GM21367 (cell line): Measurements from ENCODE around the gene KCTD8.
"Not testable (repeated sequence)": the region's sequence is repeated elsewhere in the genome, so short reads cannot be mapped to it uniquely, and the experiment has no call there.

Source experiments
- ATAC-seq: cut with Tn5 transposase; IDR thresholded peaks from one replicate; pipeline ENCODE4 v1.9.1; 2021; ENCODE audit not compliant: unreplicated experiment

Gene KCTD8

DNA sequence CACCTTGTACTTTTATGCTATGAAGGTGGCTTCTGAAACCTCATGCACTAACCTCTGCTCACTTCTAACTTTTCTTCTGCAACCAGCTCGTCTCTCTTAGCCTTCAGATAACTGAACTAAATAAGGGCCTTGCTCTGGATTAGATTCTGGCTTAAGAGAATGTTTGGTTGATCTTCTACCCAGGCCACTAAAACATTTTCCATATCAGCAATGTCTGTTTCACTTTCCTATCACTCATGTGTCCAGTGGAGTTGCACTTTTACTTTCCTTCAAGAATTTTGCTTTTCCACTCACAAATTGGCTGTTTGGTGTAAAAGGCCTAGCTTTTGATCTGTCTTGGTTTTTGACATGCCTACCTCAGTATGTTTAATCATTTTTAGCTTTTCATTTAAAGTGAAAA lies 105.8 kb downstream of the KCTD8 start:
- ATAC-seq = no peak

DNA sequence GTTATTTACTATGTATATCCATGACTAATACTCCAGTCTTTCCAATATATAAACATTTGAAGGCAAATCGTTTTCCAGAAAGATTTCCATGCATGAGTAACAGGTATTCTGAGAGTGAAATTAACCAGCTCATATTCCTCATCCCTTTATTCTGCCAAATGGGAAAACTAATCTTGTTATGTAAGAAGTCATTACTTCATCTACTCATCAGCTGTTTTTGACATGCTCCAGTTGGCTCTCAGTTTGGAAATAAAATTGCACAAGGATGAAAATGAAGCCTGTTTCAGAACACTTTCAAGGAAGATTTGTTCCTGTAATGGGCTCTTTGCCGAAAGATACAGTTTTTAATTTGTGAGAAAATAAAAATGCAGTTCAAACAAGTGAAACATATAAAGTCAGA lies 121.9 kb downstream of the KCTD8 start:
- no peak for ATAC-seq

DNA sequence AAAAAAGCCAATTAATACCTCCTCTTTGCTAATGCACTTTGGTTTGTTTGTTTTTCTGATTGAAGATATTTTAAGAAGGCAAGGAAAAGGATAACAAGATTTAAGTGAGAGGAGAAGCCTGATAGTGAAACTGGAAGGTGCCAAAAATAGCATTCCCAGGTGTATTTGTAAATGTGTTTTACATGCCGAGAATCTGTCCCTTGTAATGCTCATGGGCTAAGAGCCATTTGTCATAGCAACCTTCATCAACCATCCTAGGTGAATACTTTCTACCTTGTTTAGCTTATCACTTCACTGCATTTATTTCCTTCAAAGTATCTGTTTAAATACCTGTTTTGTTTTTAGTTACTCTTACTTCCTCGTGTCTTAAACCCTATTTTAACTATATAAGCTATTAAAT lies 127.8 kb downstream of the KCTD8 start:
- no peak for ATAC-seq

DNA sequence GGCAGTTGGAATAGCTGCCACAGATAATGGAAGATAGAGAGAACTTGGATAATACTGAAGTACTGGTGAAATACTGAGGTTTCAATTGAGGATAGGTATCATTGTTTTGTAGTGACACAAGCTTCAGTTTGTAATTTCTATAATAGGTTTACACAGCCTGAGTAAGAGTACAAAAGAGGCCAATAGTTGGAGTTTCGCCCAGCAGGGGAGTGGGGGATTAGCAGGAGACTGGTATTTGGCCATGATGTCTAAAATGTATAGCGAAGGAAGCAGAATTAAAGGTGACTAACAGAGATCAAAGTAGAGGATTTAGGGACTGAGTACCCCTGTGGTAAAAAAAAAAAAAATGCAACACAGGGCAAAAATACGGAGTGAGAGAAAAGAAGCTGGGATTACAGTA lies 129.5 kb downstream of the KCTD8 start:
- ATAC-seq = no peak

DNA sequence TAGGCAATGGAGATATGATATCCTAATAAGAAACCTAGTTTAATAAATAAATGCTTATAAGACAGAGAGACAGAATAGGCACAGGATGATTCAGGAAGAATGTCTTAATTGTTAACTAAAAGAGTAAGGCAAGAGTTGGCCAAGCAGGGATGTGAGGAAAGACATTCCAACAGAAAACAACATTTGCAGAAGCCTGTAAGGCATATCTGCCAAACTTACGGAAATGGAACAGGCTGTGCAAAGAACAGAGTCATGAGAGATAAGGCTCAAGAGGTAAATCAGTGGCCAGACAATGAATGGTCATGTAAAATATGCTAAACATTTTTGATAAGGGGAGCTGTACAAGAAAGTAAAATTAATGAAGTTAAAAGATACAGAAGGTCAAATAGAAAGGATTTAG lies 134.9 kb downstream of the KCTD8 start:
- ATAC-seq = no peak

DNA sequence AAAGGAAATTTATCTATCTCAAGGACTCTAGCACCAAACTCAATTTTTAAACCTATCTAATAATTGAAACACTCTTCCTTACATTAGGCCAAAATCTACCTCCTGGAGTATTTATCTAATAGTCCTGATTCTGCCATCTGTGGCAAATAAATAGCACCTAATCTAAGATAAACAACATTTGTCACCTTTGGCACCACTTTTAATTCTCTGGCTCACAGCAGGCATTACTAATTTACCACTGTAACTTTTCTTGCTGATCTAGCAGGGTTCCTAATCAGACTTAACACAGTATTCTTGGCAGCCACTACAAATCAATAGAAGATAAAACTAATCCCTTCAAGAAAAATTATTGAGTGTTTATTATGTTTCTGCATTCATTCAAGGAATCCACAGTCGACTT lies 161.1 kb downstream of the KCTD8 start:
- no peak for ATAC-seq

DNA sequence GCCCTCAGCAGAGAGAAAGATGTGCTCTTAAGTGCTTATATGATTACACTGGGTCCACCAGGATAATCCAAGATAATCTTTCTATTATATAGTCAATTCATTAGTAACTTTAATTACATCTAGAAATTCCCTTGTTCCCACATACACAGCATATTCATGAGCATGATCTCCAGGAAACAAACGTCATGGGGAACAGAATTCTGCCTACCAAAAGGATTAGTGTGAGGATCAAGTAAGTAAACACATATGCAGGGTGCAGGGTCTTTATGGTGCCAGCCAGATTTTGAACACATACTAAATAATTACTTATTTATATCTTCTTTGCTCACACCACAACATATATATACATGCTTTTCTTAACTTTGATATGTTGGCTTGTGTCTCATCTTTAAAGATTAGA lies 169.1 kb downstream of the KCTD8 start:
- no peak for ATAC-seq

DNA sequence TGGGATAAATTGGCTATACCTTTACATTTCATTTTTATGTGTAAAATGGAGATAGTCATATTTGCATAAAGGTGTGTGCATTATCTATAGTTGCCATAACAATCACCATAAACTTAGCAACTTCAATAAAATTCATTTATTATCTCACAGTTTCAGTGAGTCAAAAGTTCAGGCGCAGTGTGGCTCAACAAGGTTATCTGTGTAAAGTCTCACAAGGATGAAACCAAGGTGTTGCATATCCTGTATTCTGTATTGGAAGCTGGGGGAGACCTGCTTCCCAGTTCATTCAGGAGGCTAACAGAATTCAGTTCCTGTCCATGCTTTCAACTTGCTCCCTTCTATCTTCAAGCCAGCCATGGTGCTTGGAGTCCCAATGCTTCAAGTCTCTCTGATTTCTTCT lies 169.5 kb downstream of the KCTD8 start:
- ATAC-seq = no peak

DNA sequence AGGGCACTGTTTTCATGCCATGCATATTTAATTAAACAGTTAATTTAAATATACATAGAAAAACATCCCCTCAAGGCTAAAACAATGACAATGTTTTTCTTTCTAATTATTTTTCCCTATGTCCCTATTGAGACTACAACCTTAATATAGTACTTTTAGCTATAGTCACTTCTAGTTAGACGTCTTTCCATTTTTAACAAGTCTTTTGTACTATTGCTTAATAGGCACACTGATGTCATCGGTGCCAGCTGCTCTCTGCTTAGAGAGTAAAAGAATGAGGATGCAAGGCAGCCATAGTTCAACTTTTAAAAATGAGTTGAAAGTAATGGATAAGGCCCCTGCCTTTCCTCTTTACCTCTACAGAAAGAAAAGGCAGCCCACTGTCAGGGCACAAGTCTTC lies 191.1 kb downstream of the KCTD8 start:
- no peak for ATAC-seq

DNA sequence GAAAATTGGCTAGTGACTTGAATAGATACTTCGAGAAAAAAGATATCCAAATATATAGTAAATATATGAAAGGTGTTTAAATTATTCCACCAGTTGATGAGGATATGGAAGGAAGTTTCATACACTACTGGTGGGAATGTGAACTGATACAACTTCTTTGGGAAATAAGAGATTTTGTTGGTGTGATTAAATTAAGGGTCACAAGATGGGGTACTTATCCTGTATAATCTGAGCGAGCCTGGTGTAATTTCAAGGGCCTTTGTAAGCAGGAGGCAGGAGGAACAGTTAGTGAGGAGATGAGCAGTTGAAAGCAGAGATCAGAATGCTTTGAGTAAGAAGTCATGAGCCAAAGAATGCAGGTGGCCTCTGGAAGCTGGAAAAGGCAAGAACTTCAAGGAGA lies 192.2 kb downstream of the KCTD8 start:
- ATAC-seq = no peak

DNA sequence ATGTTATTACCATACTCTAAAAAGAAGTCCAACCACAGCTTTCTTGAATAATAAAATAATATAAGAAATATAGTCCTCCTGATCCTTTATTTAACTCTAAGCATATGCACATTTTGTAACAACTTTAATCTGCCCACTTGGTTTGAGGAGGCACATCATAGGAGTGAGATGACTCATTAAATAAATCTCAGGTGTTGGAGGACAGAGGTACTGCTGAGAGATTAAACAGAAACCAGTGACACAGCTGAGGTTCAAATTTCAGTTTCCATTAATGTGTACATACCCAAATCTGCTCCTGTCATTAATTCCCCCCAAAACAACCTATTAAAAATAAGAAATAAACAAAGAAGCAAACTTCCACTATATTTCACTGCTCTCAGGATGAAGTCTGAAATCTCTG lies 211.0 kb downstream of the KCTD8 start:
- no peak for ATAC-seq

DNA sequence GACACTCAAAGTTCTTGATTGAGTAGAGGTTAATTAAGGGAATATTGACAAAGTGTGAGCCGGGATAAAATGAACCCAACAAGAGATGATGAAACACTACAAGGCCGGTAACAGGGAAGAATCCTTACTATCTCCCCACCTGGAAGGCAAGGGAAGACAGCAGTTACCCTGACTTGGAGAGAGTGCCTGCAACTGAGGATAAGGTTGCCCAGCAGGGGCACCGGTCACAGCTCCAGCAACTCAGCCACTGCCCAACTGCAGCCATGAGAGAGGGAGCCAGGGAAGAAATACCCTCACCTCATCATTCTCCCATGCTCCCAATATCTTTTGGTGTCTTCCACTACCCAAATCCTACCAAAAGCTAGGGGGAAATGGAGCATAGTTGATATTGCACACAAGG lies 212.7 kb downstream of the KCTD8 start:
- ATAC-seq = no peak

DNA sequence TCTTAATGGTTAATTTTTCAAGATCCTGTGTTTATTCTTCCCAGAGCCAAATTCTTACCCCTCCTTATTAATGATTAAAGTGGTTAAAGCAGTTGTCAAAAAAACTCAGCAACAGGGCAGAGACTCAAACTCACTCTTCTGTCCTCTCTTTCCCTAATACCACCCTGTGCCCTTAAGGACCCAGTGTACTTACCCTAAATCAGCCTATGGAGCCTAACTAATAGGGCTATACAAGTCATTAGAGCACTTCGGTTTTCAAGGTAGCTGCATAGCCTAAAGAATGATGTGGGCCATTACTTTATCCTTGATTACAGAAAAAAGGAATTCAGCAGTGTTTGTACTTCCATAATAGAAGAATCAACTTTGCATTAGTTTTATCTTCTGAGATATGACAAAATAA lies 216.3 kb downstream of the KCTD8 start:
- ATAC-seq = no peak

DNA sequence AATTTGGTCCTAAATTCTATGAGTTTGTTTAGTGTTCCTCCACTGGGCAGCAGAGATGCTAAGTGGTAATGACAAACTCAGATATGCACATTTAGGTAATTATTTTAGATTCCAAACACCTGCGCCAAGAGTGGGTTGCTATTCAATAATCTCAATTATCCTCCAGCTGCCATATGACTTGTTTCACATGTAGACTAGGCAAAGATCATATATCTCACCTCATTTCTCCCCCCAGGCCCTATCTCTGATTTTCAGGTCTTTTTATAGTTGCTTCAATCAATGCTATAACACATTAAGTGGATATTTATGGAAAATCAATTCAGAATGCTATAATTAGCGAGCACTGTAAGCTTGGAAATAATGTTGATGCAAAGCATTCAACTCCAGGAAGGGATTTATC lies 217.6 kb downstream of the KCTD8 start:
- no peak for ATAC-seq

DNA sequence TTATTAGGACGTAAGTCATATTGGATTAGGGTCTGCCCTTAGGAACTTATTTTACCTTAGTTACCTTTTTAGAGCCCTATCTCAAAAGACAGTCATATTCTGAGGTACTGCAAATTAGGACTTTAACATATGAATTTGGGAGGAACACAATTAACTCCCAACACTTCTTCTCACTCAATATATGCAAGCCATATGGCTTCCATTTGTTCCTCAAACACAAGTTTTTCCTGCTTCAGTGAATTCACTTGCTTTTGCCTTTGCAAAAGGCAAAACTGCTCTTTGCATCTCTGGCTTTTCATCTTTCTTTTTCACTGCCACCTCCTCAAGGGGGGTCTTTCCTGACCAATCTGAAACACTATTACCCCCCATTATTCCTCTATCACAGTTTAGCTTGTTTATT lies 220.3 kb downstream of the KCTD8 start:
- ATAC-seq = no peak

DNA sequence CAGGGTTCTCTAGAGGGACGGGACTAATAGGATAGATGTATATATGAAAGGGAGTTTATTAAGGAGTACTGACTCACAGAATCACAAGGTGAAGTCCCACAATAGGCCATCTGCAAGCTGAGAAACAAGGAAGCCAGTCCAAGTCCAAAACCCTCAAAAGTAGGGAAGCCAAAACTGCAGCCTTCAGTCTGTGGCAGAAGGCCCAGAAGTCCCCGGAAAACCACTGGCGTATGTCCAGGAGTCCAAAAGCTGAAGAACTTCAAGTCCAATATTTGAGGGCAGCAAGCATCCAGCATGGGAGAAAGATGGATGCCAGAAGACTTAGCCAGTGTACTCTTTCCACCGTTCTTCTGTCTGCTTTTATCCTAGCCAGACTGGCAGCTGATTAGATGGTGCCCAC lies 227.2 kb downstream of the KCTD8 start:
- no peak for ATAC-seq

DNA sequence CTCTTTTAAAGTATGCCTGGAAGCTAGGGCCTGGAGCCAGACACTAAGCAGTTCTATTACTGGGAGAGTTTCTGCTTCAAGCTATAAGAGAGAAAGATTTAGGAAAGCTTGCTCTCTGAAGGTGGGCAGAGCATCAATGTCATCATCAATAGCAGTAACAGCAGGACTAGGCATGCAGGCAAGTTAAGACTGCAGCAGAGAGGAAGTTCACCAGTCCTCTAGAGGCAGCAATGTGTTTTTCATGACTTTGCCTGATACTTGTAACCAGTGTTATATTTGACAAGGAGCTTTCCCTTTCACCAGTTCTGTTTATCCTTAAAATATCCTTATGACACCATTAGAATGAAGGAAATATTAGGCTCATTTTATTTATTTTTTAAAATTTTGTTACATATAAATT lies 237.9 kb downstream of the KCTD8 start:
- no peak for ATAC-seq

DNA sequence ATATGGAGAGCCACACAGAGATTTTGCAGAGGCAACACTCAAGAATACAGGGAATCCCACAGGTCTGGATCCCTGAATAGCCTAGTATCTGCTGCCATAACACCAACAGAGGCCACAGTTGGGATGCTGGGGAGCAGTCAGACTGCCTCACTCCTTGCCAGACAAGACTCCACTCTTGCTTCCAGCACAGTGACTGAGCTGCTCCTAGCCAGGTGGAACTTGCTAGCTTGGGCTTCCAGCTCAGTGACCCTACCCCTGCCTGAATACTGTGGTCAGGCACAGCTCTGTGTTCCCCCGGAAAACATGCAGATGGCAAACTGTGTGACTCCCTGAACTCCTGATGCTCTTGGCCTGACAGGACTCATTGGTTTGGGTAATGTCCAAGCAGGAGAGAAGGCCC lies 251.8 kb downstream of the KCTD8 start:
- ATAC-seq = no peak

DNA sequence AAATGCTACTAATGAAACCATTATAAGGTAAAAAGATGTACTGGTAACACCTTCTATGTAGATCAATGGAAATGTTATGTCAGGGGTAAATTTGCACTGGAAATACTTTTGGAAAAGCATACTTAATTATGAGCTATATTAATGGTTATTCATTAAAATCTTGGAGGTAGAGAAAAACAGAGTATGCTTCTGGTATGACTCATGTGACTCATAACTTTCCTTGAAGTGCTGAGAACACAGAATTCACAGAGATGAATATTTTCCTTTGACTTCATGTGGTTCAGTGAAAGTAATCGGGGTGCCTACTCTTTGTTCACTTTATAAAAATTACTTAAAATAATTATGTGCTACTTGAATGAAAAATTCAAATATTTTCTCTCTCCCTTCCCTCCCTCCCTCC lies 254.2 kb downstream of the KCTD8 start:
- ATAC-seq = no peak

DNA sequence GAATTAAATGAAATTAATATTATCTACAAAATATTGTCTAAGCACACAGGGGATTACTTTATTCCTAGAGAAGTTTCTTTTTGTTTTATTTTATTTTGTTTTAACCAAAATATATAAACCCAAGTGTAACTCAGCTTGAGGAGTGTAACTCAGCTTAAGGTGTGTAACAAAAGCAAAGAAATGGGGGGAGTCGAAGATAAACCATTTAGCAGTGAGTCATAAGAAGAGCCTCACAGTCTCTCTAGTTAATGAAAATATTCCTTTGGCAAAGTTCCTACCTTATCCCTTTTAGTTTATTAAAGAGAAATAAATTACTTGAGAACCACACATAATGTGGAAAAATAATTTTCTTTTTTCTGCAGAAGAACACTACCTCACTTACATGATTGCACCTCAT lies 261.8 kb downstream of the KCTD8 start:
- no peak for ATAC-seq

DNA sequence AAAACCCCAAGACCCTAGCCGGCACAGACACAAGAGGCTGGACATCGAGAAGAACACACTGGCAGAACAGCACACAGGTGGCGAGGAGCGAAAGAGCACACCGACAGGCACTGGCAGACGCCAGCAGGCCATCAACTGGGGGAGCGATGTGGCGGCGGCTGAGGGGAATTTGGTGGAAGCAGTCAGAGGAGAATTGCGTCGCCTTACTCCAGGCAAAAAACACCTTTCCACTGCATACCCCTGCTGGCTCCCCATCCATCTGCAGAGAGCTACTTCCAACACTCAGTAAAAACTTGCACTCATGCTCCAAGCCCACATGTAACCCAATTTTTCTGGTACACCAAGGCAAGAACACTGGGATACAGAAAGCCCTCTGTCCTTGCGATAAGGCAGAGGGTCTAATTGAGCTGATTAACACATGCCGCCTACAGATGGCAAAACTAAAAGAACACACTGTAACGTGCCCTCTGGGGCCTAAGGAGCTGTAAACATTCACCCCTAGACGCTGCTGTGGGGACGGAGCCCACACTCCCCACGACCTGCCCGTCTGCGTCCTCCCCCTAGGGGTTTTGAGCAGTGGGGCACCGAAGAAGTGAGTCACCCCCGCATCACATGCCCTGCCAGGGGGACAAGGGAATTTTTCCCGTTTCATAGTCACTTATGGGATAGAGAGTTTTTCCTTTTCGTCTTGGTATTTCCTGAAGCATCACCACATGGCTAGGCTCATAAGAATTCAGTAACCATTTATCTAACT lies 262.3 kb downstream of the KCTD8 start:
- ATAC-seq = no peak

DNA sequence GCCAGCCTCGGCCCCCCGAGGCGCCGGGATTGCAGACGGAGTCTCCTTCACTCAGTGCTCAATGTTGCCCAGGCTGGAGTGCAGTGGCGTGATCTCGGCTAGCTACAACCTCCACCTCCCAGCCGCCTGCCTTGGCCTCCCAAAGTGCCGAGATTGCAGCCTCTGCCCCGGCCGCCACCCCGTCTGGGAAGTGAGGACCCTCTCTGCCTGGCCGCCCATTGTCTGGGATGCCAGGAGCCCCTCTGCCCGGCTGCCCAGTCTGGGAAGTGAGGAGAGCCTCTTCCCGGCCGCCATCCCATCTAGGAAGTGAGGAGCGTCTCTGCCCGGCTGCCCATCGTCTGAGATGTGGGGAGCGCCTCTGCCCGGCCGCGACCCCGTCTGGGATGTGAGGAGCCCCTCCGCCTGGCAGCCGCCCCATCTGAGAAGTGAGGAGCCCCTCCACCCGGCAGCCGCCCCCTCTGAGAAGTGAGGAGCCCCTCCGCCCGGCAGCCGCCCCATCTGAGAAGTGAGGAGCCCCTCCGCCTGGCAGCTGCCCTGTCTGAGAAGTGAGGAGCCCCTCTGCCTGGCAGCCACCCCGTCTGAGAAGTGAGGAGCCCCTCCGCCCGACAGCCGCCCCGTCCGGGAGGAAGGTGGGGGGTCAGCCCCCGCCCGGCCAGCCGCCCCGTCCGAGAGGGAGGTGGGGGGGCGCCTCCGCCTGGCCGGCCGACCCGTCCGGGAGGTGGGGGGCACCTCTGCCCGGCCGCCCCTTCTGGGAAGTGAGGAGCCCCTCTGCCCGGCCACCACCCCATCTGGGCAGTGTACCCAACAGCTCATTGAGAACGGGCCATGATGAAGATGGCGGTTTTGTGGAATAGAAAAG lies 266.9 kb downstream of the KCTD8 start:
- ATAC-seq = not testable (repeated sequence)

DNA sequence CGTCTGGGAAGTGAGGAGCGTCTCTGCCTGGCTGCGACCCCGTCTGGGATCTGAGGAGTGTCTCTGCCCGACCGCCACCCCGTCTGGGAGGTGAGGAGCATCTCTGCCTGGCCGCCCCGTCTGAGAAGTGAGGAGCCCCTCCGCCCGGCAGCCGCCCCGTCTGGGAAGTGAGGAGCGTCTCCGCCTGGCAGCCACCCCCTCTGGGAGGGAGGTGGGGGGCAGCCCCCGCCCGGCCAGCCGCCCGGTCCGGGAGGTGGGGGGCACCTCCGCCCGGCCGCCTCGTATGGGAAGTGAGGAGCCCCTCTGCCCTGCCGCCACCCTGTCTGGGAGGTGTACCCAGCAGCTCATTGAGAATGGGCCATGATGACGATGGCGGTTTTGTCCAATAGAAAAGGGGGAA lies 280.8 kb downstream of the KCTD8 start:
- ATAC-seq = not testable (repeated sequence)
